HepG2 (cell line): ENCODE results near the gene GPRASP3. TPM values are rescaled to one million over a fixed set of nuclear protein-coding genes. Genes with fewer than 3 reads are reported as not detected.

Source experiments
- AHR ChIP-seq: IDR thresholded peaks from 2 replicates; pipeline ENCODE4 v1.6.1; 2018; ENCODE audit warnings: missing genetic modification reagents, missing compliant biosample characterization
- EED ChIP-seq: sonication (generic); formaldehyde crosslinking; IDR thresholded peaks from 2 replicates; pipeline ENCODE4 v1.5.0; 2020; ENCODE audit warnings: mild to moderate bottlenecking, missing genetic modification reagents
- FOXO1 ChIP-seq: sonication (generic); formaldehyde crosslinking; IDR thresholded peaks from 2 replicates; pipeline ENCODE4 v1.4.0; 2020; ENCODE audit warnings: missing genetic modification reagents
- GATAD1 ChIP-seq: IDR thresholded peaks from 2 replicates; pipeline ENCODE4 v1.6.1; 2016; ENCODE audit warnings: missing genetic modification reagents, missing compliant biosample characterization
- HOXA7 ChIP-seq: sonication (generic); formaldehyde crosslinking; IDR thresholded peaks from 2 replicates; pipeline ENCODE4 v1.8.1; 2022; ENCODE audit warnings: mild to moderate bottlenecking, missing genetic modification reagents, moderate library complexity
- KDM5A ChIP-seq: fragments of 200-600 bp; sonication (generic); IDR thresholded peaks from 2 replicates; pipeline ENCODE4 v1.7.0; 2018; ENCODE audit warnings: antibody characterized with exemption, mild to moderate bottlenecking, low read length, borderline replicate concordance
- KLF9 ChIP-seq: IDR thresholded peaks from 2 replicates; pipeline ENCODE4 v1.6.1; 2016; ENCODE audit warnings: low read depth
- POLR2AphosphoS5 ChIP-seq: IDR thresholded peaks from 2 replicates; pipeline ENCODE4 v1.6.1; 2012; ENCODE audit warnings: low read depth, low read length
- XBP1 ChIP-seq: sonication (generic); formaldehyde crosslinking; IDR thresholded peaks from 2 replicates; pipeline ENCODE4 v1.5.0; 2020; ENCODE audit warnings: missing genetic modification reagents
- YEATS4 ChIP-seq: sonication (generic); formaldehyde crosslinking; IDR thresholded peaks from 2 replicates; pipeline ENCODE4 v1.4.0; 2020; ENCODE audit warnings: missing genetic modification reagents, borderline replicate concordance
- ZKSCAN1 ChIP-seq: fragments of 150-350 bp; IDR thresholded peaks from 2 replicates; pipeline ENCODE4 v1.6.1; 2014; ENCODE audit warnings: low read length
- ZSCAN12 ChIP-seq: sonication (generic); formaldehyde crosslinking; IDR thresholded peaks from 2 replicates; pipeline ENCODE4 v1.9.0; 2021; ENCODE audit warnings: mild to moderate bottlenecking, missing genetic modification reagents
- polyA plus RNA-seq, 8 experiments: library from polyadenylated mRNA; depleted of rRNA in 3 of 8; stranded (reverse) in 7 of 8; unstranded in 1 of 8; fragments of >200 nt; fragmentation: Illumina TruSeq in 4 of 8; extraction: Trizol in 4 of 8; gene quantifications; 2 replicates each; pipeline versions ENCODE4 v1.2.1 to v1.2.3, GENCODE V29; 2011 to 2016; ENCODE audit warnings: low read depth in 4 of 8, missing spikeins in 1 of 8, mixed read lengths in 1 of 8; ENCODE audit not compliant: insufficient read depth in 1 of 8
- total RNA-seq, 5 experiments: library from RNA; depleted of rRNA; stranded (reverse); fragments of >200 nt; fragmentation: Illumina TruSeq; extraction: Trizol; gene quantifications; 2 replicates each; pipeline ENCODE4 v1.2.3, GENCODE V29; 2016; ENCODE audit warnings: low read depth in 1 of 5
- TF ChIP-seq, protein P1 (sequence below): sonication (generic); formaldehyde crosslinking; IDR thresholded peaks from 2 replicates; pipeline ENCODE4 v1.4.0; 2020; ENCODE audit warnings: mild to moderate bottlenecking, missing genetic modification reagents
- TF ChIP-seq, protein P2 (sequence below): sonication (generic); formaldehyde crosslinking; conservative IDR thresholded peaks from 2 replicates; pipeline ENCODE4 v1.4.0; 2020; ENCODE audit warnings: missing genetic modification reagents
- TF ChIP-seq, protein P3 (sequence below): conservative IDR thresholded peaks from 2 replicates; pipeline ENCODE4 v1.6.1; 2018; ENCODE audit warnings: missing genetic modification reagents
- TF ChIP-seq, protein P4 (sequence below): sonication (generic); formaldehyde crosslinking; IDR thresholded peaks from 2 replicates; pipeline ENCODE4 v1.5.1; 2020; ENCODE audit warnings: mild to moderate bottlenecking, moderate library complexity, missing genetic modification reagents
- TF ChIP-seq, protein P5 (sequence below): sonication (generic); formaldehyde crosslinking; IDR thresholded peaks from 2 replicates; pipeline ENCODE4 v1.4.0; 2020; ENCODE audit warnings: missing genetic modification reagents
- TF ChIP-seq, protein P6 (sequence below): IDR thresholded peaks from 2 replicates; pipeline ENCODE4 v1.4.0; 2020; ENCODE audit warnings: mild to moderate bottlenecking, missing genetic modification reagents

Gene GPRASP3
- total and polyA plus RNA-seq, 2 of the 13 experiments (the other 11 are each of a cell fraction or from before 2014, with no cell fraction given): 0.67 to 1.4 TPM

DNA sequence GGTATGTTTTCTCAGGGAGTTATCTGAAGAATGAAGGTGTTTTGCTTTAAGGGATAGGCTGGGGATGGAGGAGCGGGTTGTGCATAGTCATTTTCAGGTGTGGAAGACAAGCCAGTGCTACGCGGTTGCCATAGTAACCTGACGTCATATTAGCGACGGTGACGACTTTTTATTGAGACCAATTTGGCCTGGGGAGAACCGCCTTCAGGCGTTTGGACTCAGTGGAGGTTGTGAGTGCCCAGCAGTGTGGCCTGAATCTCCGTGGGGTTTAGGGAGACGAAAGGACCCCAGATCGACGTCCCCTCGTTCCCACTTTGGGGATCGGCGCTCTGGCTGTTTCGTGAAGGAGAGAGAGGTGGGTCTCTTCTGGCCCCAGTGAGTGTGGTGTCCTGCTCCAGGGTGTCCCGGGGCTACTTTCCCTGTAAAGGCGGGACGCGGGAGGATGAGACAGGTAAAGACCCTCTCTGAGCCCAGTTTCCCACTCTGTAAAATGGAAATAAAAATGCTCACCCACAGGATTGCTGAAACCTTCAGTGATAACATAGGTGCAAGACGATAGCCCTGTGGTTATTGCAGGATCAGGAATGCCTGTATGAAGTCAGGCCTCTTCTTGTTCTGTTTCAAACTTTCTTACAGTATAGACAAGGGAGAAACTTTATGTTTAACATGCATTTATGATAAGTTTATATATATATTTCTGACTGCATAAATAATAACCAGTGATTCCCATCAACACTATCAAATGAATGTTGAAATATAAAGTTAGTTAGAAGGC, 48.6 kb downstream of the GPRASP3 start (continued):
- TF ChIP-seq KLF9 (CRISPR knock-in tag) (no peak), ZKSCAN1 (no peak), AHR (CRISPR knock-in tag) (no peak), KDM5A (peak; percentile 94), FOXO1 (CRISPR knock-in tag) (no peak), ZSCAN12 (CRISPR knock-in tag) (no peak), YEATS4 (CRISPR knock-in tag) (no peak; the same call in 1 of the 2 replicates), EED (CRISPR knock-in tag) (no peak), GATAD1 (CRISPR knock-in tag) (peak; percentile 91), HOXA7 (CRISPR knock-in tag) (no peak), XBP1 (no peak), POLR2AphosphoS5 (peak; percentile 73)
- TF ChIP-seq, protein P1, sequence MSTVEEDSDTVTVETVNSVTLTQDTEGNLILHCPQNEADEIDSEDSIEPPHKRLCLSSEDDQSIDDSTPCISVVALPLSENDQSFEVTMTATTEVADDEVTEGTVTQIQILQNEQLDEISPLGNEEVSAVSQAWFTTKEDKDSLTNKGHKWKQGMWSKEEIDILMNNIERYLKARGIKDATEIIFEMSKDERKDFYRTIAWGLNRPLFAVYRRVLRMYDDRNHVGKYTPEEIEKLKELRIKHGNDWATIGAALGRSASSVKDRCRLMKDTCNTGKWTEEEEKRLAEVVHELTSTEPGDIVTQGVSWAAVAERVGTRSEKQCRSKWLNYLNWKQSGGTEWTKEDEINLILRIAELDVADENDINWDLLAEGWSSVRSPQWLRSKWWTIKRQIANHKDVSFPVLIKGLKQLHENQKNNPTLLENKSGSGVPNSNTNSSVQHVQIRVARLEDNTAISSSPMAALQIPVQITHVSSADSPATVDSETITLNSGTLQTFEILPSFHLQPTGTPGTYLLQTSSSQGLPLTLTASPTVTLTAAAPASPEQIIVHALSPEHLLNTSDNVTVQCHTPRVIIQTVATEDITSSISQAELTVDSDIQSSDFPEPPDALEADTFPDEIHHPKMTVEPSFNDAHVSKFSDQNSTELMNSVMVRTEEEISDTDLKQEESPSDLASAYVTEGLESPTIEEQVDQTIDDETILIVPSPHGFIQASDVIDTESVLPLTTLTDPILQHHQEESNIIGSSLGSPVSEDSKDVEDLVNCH: no peak
- TF ChIP-seq, protein P2, sequence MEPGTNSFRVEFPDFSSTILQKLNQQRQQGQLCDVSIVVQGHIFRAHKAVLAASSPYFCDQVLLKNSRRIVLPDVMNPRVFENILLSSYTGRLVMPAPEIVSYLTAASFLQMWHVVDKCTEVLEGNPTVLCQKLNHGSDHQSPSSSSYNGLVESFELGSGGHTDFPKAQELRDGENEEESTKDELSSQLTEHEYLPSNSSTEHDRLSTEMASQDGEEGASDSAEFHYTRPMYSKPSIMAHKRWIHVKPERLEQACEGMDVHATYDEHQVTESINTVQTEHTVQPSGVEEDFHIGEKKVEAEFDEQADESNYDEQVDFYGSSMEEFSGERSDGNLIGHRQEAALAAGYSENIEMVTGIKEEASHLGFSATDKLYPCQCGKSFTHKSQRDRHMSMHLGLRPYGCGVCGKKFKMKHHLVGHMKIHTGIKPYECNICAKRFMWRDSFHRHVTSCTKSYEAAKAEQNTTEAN (CRISPR knock-in tag): no peak
- TF ChIP-seq, protein P3, sequence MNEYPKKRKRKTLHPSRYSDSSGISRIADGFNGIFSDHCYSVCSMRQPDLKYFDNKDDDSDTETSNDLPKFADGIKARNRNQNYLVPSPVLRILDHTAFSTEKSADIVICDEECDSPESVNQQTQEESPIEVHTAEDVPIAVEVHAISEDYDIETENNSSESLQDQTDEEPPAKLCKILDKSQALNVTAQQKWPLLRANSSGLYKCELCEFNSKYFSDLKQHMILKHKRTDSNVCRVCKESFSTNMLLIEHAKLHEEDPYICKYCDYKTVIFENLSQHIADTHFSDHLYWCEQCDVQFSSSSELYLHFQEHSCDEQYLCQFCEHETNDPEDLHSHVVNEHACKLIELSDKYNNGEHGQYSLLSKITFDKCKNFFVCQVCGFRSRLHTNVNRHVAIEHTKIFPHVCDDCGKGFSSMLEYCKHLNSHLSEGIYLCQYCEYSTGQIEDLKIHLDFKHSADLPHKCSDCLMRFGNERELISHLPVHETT (CRISPR knock-in tag): no peak
- TF ChIP-seq, protein P4, sequence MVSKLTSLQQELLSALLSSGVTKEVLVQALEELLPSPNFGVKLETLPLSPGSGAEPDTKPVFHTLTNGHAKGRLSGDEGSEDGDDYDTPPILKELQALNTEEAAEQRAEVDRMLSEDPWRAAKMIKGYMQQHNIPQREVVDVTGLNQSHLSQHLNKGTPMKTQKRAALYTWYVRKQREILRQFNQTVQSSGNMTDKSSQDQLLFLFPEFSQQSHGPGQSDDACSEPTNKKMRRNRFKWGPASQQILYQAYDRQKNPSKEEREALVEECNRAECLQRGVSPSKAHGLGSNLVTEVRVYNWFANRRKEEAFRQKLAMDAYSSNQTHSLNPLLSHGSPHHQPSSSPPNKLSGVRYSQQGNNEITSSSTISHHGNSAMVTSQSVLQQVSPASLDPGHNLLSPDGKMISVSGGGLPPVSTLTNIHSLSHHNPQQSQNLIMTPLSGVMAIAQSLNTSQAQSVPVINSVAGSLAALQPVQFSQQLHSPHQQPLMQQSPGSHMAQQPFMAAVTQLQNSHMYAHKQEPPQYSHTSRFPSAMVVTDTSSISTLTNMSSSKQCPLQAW (CRISPR knock-in tag): no peak
- TF ChIP-seq, protein P5, sequence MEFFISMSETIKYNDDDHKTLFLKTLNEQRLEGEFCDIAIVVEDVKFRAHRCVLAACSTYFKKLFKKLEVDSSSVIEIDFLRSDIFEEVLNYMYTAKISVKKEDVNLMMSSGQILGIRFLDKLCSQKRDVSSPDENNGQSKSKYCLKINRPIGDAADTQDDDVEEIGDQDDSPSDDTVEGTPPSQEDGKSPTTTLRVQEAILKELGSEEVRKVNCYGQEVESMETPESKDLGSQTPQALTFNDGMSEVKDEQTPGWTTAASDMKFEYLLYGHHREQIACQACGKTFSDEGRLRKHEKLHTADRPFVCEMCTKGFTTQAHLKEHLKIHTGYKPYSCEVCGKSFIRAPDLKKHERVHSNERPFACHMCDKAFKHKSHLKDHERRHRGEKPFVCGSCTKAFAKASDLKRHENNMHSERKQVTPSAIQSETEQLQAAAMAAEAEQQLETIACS (CRISPR knock-in tag): no peak
- TF ChIP-seq, protein P6, sequence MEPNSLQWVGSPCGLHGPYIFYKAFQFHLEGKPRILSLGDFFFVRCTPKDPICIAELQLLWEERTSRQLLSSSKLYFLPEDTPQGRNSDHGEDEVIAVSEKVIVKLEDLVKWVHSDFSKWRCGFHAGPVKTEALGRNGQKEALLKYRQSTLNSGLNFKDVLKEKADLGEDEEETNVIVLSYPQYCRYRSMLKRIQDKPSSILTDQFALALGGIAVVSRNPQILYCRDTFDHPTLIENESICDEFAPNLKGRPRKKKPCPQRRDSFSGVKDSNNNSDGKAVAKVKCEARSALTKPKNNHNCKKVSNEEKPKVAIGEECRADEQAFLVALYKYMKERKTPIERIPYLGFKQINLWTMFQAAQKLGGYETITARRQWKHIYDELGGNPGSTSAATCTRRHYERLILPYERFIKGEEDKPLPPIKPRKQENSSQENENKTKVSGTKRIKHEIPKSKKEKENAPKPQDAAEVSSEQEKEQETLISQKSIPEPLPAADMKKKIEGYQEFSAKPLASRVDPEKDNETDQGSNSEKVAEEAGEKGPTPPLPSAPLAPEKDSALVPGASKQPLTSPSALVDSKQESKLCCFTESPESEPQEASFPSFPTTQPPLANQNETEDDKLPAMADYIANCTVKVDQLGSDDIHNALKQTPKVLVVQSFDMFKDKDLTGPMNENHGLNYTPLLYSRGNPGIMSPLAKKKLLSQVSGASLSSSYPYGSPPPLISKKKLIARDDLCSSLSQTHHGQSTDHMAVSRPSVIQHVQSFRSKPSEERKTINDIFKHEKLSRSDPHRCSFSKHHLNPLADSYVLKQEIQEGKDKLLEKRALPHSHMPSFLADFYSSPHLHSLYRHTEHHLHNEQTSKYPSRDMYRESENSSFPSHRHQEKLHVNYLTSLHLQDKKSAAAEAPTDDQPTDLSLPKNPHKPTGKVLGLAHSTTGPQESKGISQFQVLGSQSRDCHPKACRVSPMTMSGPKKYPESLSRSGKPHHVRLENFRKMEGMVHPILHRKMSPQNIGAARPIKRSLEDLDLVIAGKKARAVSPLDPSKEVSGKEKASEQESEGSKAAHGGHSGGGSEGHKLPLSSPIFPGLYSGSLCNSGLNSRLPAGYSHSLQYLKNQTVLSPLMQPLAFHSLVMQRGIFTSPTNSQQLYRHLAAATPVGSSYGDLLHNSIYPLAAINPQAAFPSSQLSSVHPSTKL (CRISPR knock-in tag): no peak
